ENCODE data around the gene MATN3.

Gene MATN3

DNA sequence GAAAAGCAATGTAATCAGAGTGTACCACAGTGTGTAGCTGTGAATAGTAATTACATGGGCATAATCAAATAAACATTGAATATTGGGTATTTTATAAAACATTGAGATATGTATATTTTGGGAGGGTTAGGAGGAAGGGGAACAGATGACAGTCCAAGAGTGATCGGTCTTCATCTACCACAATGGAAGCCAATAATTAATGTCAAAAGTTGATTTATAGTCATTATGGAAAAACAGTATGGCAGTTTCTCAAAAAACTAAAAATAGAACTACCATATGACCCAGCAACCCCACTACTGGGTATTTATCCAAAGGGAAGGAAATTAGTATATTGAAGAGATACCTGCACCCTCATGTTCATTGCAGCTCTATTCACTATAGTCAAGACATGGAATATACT lies 44.8 kb upstream of the MATN3 start:
- TF ChIP-seq CSDC2 (CRISPR knock-in tag; IDR thresholded peaks at IDR 0.05) (no peak), SNAI2 (CRISPR knock-in tag; IDR thresholded peaks at IDR 0.05) (no peak), OSR1 (CRISPR knock-in tag; IDR thresholded peaks at IDR 0.05) (no peak), BACH2 (CRISPR knock-in tag; IDR thresholded peaks at IDR 0.05; ENCODE audit: borderline replicate concordance) (no peak), RARB (CRISPR knock-in tag; IDR thresholded peaks at IDR 0.05) (no peak), ZNF70 (CRISPR knock-in tag; IDR thresholded peaks at IDR 0.05) (no peak), ZC3H10 (CRISPR knock-in tag; IDR thresholded peaks at IDR 0.05) (no peak), ZFP3 (CRISPR knock-in tag; IDR thresholded peaks at IDR 0.05) (no peak), GLIS3 (CRISPR knock-in tag; IDR thresholded peaks at IDR 0.05) (no peak)
- TF ChIP-seq, protein P1, sequence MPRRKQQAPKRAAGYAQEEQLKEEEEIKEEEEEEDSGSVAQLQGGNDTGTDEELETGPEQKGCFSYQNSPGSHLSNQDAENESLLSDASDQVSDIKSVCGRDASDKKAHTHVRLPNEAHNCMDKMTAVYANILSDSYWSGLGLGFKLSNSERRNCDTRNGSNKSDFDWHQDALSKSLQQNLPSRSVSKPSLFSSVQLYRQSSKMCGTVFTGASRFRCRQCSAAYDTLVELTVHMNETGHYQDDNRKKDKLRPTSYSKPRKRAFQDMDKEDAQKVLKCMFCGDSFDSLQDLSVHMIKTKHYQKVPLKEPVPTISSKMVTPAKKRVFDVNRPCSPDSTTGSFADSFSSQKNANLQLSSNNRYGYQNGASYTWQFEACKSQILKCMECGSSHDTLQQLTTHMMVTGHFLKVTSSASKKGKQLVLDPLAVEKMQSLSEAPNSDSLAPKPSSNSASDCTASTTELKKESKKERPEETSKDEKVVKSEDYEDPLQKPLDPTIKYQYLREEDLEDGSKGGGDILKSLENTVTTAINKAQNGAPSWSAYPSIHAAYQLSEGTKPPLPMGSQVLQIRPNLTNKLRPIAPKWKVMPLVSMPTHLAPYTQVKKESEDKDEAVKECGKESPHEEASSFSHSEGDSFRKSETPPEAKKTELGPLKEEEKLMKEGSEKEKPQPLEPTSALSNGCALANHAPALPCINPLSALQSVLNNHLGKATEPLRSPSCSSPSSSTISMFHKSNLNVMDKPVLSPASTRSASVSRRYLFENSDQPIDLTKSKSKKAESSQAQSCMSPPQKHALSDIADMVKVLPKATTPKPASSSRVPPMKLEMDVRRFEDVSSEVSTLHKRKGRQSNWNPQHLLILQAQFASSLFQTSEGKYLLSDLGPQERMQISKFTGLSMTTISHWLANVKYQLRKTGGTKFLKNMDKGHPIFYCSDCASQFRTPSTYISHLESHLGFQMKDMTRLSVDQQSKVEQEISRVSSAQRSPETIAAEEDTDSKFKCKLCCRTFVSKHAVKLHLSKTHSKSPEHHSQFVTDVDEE (CRISPR knock-in tag; IDR thresholded peaks at IDR 0.05): no peak
- ATAC-seq: no peak

DNA sequence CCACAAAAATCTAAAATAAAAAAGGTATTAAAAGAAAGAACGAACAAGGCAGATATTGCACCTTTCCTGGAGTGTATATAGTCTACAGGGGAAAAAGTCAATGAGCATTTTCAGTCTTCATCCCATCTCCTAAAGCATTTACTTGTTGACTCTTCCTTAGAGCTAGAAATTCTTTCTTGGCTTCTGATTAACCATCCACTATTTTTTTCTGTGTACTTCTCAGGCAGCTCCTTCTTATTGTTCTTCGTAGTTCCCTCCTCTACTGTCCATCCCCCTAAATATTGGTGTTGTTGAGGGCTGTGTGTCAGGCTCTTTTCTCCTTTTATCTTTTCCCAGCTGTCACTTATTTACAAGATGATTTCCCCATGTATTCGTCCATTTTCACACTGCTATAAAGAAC lies 42.5 kb upstream of the MATN3 start:
- no peak for TF ChIP-seq ZFP3 (CRISPR knock-in tag; IDR thresholded peaks at IDR 0.05)
- TF ChIP-seq, protein P2, sequence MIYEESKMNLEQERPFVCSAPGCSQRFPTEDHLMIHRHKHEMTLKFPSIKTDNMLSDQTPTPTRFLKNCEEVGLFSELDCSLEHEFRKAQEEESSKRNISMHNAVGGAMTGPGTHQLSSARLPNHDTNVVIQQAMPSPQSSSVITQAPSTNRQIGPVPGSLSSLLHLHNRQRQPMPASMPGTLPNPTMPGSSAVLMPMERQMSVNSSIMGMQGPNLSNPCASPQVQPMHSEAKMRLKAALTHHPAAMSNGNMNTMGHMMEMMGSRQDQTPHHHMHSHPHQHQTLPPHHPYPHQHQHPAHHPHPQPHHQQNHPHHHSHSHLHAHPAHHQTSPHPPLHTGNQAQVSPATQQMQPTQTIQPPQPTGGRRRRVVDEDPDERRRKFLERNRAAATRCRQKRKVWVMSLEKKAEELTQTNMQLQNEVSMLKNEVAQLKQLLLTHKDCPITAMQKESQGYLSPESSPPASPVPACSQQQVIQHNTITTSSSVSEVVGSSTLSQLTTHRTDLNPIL (CRISPR knock-in tag; IDR thresholded peaks at IDR 0.05; ENCODE audit: low read depth): no peak
- TF ChIP-seq RARB (CRISPR knock-in tag; IDR thresholded peaks at IDR 0.05): no peak
- no peak for TF ChIP-seq TCF4 (CRISPR knock-in tag; IDR thresholded peaks at IDR 0.05; ENCODE audit: borderline replicate concordance)
- no peak for TF ChIP-seq ZC3H10 (CRISPR knock-in tag; IDR thresholded peaks at IDR 0.05)
- no peak for TF ChIP-seq CSDC2 (CRISPR knock-in tag; IDR thresholded peaks at IDR 0.05)
- TF ChIP-seq ARNTL (CRISPR knock-in tag; IDR thresholded peaks at IDR 0.05; ENCODE audit: borderline replicate concordance, low read depth): no peak
- ATAC-seq: no peak

GRCh38 chr2:20054119-20054518 lies 41.7 kb upstream of the MATN3 start:
- TF ChIP-seq OSR1 (CRISPR knock-in tag; IDR thresholded peaks at IDR 0.05) (no peak), SNAI2 (CRISPR knock-in tag; IDR thresholded peaks at IDR 0.05) (no peak), RARB (CRISPR knock-in tag; IDR thresholded peaks at IDR 0.05) (no peak), TOX (CRISPR knock-in tag; IDR thresholded peaks at IDR 0.05; ENCODE audit: borderline replicate concordance) (no peak), ZFP30 (CRISPR knock-in tag; IDR thresholded peaks at IDR 0.05) (no peak), ZNF8 (CRISPR knock-in tag; IDR thresholded peaks at IDR 0.05) (no peak), ZFP3 (CRISPR knock-in tag; IDR thresholded peaks at IDR 0.05) (no peak), CSDC2 (CRISPR knock-in tag; IDR thresholded peaks at IDR 0.05) (no peak), PPARA (CRISPR knock-in tag; IDR thresholded peaks at IDR 0.05; ENCODE audit: borderline replicate concordance) (no peak), GLIS3 (CRISPR knock-in tag; IDR thresholded peaks at IDR 0.05) (no peak), POU6F1 (CRISPR knock-in tag; IDR thresholded peaks at IDR 0.05; ENCODE audit: borderline replicate concordance, low read depth) (no peak), ARNTL (CRISPR knock-in tag; IDR thresholded peaks at IDR 0.05; ENCODE audit: borderline replicate concordance, low read depth) (no peak), BACH2 (CRISPR knock-in tag; IDR thresholded peaks at IDR 0.05; ENCODE audit: borderline replicate concordance) (no peak), ZNF565 (CRISPR knock-in tag; conservative IDR thresholded peaks at IDR 0.05; ENCODE audit: low read depth) (no peak), ZC3H10 (CRISPR knock-in tag; IDR thresholded peaks at IDR 0.05) (no peak), ISL1 (CRISPR knock-in tag; IDR thresholded peaks at IDR 0.05) (no peak), ZNF70 (CRISPR knock-in tag; IDR thresholded peaks at IDR 0.05) (no peak)
- TF ChIP-seq, protein P2 (CRISPR knock-in tag; IDR thresholded peaks at IDR 0.05; ENCODE audit: low read depth): no peak
- TF ChIP-seq, protein P3, sequence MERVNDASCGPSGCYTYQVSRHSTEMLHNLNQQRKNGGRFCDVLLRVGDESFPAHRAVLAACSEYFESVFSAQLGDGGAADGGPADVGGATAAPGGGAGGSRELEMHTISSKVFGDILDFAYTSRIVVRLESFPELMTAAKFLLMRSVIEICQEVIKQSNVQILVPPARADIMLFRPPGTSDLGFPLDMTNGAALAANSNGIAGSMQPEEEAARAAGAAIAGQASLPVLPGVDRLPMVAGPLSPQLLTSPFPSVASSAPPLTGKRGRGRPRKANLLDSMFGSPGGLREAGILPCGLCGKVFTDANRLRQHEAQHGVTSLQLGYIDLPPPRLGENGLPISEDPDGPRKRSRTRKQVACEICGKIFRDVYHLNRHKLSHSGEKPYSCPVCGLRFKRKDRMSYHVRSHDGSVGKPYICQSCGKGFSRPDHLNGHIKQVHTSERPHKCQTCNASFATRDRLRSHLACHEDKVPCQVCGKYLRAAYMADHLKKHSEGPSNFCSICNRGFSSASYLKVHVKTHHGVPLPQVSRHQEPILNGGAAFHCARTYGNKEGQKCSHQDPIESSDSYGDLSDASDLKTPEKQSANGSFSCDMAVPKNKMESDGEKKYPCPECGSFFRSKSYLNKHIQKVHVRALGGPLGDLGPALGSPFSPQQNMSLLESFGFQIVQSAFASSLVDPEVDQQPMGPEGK (CRISPR knock-in tag; IDR thresholded peaks at IDR 0.05; ENCODE audit: borderline replicate concordance): no peak
- TF ChIP-seq, protein P4, sequence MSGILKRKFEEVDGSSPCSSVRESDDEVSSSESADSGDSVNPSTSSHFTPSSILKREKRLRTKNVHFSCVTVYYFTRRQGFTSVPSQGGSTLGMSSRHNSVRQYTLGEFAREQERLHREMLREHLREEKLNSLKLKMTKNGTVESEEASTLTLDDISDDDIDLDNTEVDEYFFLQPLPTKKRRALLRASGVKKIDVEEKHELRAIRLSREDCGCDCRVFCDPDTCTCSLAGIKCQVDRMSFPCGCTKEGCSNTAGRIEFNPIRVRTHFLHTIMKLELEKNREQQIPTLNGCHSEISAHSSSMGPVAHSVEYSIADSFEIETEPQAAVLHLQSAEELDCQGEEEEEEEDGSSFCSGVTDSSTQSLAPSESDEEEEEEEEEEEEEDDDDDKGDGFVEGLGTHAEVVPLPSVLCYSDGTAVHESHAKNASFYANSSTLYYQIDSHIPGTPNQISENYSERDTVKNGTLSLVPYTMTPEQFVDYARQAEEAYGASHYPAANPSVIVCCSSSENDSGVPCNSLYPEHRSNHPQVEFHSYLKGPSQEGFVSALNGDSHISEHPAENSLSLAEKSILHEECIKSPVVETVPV (CRISPR knock-in tag; IDR thresholded peaks at IDR 0.05): no peak
- ATAC-seq: no peak

Measured in SK-N-SH treated with all-trans-retinoic acid at 6 μM for 48 hours (cell line).